Activated B cell treated with CpG ODN at 0.5 μM for 24 hours (primary cell): Measurements from ENCODE around the gene CD151. TPM values are rescaled to one million over a fixed set of nuclear protein-coding genes. Genes with fewer than 3 reads are reported as not detected.

ENCODE experiments used
- ATAC-seq: fragments of 200-7000 bp; cut with Tn5 transposase; one replicate; pipeline ENCODE4 v1.10.0; 2021; ENCODE audit warnings: low read depth, mild to moderate bottlenecking, moderate library complexity
- CTCF ChIA-PET: fragments of 350-600 bp; sonication (Branson Sonifier 250); formaldehyde crosslinking; loops from one replicate; lab custom pipeline; 2021; ENCODE audit warnings: antibody characterized with exemption; lab: Charles Lee
- POLR2A ChIA-PET: fragments of 350-600 bp; sonication (Branson Sonifier 250); formaldehyde crosslinking; loops from one replicate; lab custom pipeline; 2021; ENCODE audit warnings: antibody characterized with exemption; lab: Charles Lee
- DNase-seq: peaks from one replicate; pipeline ENCODE4 v3.0.0; 2022
- H3K27ac Mint-ChIP-seq: one replicate; pipeline ENCODE4 v1.8.0; 2020; ENCODE audit warnings: mixed read lengths
- H3K27me3 Mint-ChIP-seq: one replicate; pipeline ENCODE4 v1.8.0; 2021; ENCODE audit warnings: mixed read lengths
- H3K36me3 Mint-ChIP-seq: one replicate; pipeline ENCODE4 v1.8.0; 2021; ENCODE audit warnings: low read depth, mixed read lengths
- H3K4me1 Mint-ChIP-seq: one replicate; pipeline ENCODE4 v1.8.0; 2021; ENCODE audit warnings: mixed read lengths
- H3K4me3 Mint-ChIP-seq: one replicate; pipeline ENCODE4 v1.8.0; 2020; ENCODE audit warnings: mild to moderate bottlenecking, mixed read lengths
- H3K9me3 Mint-ChIP-seq: one replicate; pipeline ENCODE4 v1.8.0; 2020; ENCODE audit warnings: mixed read lengths
- CTCF ChIP-seq: fragments of 200-600 bp; IDR thresholded peaks from one replicate; pipeline ENCODE4 v1.8.0; 2022; ENCODE audit warnings: antibody characterized with exemption, mild to moderate bottlenecking
- intact Hi-C: fragments of 100-400 bp; cut with micrococcal nuclease; formaldehyde crosslinking; loops from one replicate; pipeline ENCODE4 v1.15.1; 2024
- total RNA-seq: library from RNA; stranded (reverse); gene quantifications from 2 replicates; pipeline ENCODE4 v1.2.3, GENCODE V29; 2022

CD151 gene
- total RNA-seq, 1 donor from 2014 or later, result 14.4 TPM

GRCh38 chr11:819943-820649, 12.7 kb upstream of the CD151 start:
- H3K9me3 Mint-ChIP-seq, result no peaks in the 10 kb centered on the region
- CTCF ChIA-PET, result interaction anchor here (1.0 kb wide), 1 partner anchor 23 kb away, joined by 4 read pairs; the partner anchor contains the start of gene TSPAN4
- intact Hi-C loops, result loop anchor here (1.0 kb wide), 4 partner anchors 10 to 22 kb away; partner anchors contain the start of genes POLR2L, RPLP2, SLC25A22 and TSPAN4
- TF ChIP-seq CTCF, result no peak
- ATAC-seq (peak; percentile 72), DNase-seq (peak; percentile 83)
- H3K27ac Mint-ChIP-seq, result peak overlapping the region; percentile 76
- POLR2A ChIA-PET, result interaction anchor here (0.5 to 5.6 kb wide), 17 partner anchors 9 to 718 kb away, joined by 3 to 104 read pairs (median 8); partner anchors contain the start of genes AP2A2, CD151, CRACR2B and DEAF1
- peaks cover 18% of the 10 kb centered on the region for H3K36me3 Mint-ChIP-seq
- peaks cover 14% of the 10 kb centered on the region for H3K4me1 Mint-ChIP-seq
- H3K4me3 Mint-ChIP-seq, result peak overlapping the region; percentile 85
- no peaks in the 10 kb centered on the region for H3K27me3 Mint-ChIP-seq

GRCh38 chr11:820655-821511, 11.9 kb upstream of the CD151 start:
- ATAC-seq (no peak), DNase-seq (no peak)
- Mint-ChIP-seq H3K9me3 (no peaks in the 10 kb centered on the region), H3K4me3 (peak overlapping the region; percentile 85), H3K36me3 (peaks cover 22% of the 10 kb centered on the region), H3K27me3 (no peaks in the 10 kb centered on the region), H3K4me1 (peaks cover 14% of the 10 kb centered on the region), H3K27ac (peak overlapping the region; percentile 63)
- CTCF ChIA-PET, result no interaction called here
- TF ChIP-seq CTCF, result no peak
- POLR2A ChIA-PET, result interaction anchor here (0.7 to 5.6 kb wide), 11 partner anchors 10 to 284 kb away, joined by 4 to 104 read pairs (median 12); partner anchors contain the start of genes AP2A2, CD151, CRACR2B and LRRC56
- intact Hi-C loops, result loop anchor here (1.0 kb wide), 2 partner anchors 9 to 21 kb away; partner anchors contain the start of genes POLR2L and TSPAN4

GRCh38 chr11:821512-822371, 11.0 kb upstream of the CD151 start:
- ChIA-PET POLR2A (interaction anchor here (1.3 to 5.6 kb wide), 4 partner anchors 9 to 21 kb away, joined by 4 to 104 read pairs (median 66); partner anchors contain the start of genes CD151, CRACR2B, POLR2L and RPLP2), CTCF (no interaction called here)
- H3K9me3 Mint-ChIP-seq, result no peaks in the 10 kb centered on the region
- no peak overlapping the region for H3K27ac Mint-ChIP-seq
- H3K4me3 Mint-ChIP-seq, result no peak overlapping the region
- DNase-seq (no peak), ATAC-seq (no peak)
- intact Hi-C loops, result no loop called here
- peaks cover 22% of the 10 kb centered on the region for H3K36me3 Mint-ChIP-seq
- no peaks in the 10 kb centered on the region for H3K27me3 Mint-ChIP-seq
- no peak for TF ChIP-seq CTCF
- peaks cover 19% of the 10 kb centered on the region for H3K4me1 Mint-ChIP-seq

GRCh38 chr11:823441-824291, 9.1 kb upstream of the CD151 start:
- ChIA-PET POLR2A (interaction anchor here (0.6 kb wide), 1 partner anchor 13 kb away, joined by 4 read pairs; no protein-coding TSS in a partner anchor), CTCF (no interaction called here)
- Mint-ChIP-seq H3K36me3 (peaks cover 22% of the 10 kb centered on the region), H3K4me1 (peaks cover 30% of the 10 kb centered on the region), H3K9me3 (no peaks in the 10 kb centered on the region), H3K27me3 (peaks cover 3% of the 10 kb centered on the region), H3K27ac (no peak overlapping the region), H3K4me3 (no peak overlapping the region)
- TF ChIP-seq CTCF, result no peak
- intact Hi-C loops, result no loop called here
- DNase-seq (no peak), ATAC-seq (no peak)
